Dermis microvascular lymphatic vessel endothelial cell (primary cell): ENCODE data around the gene OST4. TPM values are rescaled to one million over a fixed set of nuclear protein-coding genes. Genes with fewer than 3 reads are reported as not detected.

Source experiments
- DNase-seq, 2 donors: peaks; one replicate each; pipeline versions ENCODE4 v3.0.0 to v3.0.0-alpha.2; 2010; ENCODE audit warnings: low read depth in 2 of 2
- total RNA-seq: library from RNA; depleted of rRNA; stranded (reverse); fragments of >200 nt; gene quantifications from 2 replicates; pipeline ENCODE4 v1.2.1, GENCODE V29; 2014

Gene OST4
- total RNA-seq, 1 donor from 2014 or later: 418 TPM

DNA sequence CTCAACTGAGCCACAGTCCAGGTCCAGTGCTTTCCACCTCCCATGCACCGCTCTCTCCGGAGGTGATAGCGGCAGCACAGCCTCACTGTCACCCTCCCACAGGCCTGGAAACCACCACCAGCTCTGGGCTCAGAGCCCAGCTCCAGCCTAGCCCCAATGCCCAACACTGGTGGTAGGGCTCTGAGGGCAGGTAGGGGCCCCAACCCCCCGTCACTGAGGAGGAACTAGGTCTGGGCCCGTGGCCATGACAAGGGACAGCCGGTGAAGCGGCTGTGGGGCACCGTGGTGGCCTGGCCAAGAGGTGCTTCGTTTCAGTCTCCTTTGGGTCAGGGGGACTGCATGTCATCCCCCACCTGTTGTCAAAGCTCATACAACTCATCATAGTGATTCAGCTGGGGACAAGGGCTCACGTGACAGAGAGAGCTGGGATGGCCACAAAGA, 44.2 kb downstream of the OST4 start:
- DNase-seq: no peak

DNA sequence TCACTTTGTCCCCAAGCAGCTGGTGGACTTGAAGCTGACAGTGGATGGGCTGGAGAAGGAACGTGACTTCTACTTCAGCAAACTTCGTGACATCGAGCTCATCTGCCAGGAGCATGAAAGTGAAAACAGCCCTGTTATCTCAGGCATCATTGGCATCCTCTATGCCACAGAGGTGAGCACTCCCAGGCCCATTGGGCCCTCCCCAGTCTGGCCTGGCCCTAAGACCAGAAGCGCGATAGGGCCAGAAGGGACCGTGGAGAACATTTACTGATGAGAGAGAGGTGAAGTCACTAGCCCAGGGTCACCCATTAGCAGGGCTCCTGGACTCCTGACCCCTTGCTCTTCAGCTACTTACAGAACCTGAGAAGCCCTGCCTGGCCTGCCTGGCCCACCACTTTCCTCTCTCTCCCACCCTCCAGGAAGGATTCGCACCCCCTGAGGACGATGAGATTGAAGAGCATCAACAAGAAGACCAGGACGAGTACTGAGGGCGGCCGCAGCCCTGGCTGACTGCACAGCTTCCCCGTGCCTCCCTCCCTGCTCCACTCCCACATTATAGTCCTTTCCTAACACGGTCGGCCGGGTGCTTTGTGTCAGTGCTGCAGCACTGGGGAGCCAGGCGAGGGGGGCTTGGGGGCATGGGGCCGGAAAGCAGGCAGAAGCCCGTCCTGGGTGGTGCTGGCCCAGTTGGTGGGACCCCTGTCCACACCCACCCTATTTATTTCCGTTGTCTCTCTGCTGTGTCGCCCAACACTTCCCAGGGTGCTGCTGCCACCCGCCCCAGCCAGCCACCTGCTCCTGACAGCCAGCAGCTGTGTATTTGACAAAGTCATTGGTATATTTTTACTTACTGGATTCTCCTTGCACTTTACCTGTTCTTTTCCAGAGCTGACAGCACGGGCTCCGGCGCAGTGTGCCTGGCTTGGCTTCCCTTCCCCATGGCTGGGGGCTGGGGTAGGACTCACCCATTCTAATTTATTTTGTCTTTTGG, 45.3 kb downstream of the OST4 start:
- DNase-seq: no peak

DNA sequence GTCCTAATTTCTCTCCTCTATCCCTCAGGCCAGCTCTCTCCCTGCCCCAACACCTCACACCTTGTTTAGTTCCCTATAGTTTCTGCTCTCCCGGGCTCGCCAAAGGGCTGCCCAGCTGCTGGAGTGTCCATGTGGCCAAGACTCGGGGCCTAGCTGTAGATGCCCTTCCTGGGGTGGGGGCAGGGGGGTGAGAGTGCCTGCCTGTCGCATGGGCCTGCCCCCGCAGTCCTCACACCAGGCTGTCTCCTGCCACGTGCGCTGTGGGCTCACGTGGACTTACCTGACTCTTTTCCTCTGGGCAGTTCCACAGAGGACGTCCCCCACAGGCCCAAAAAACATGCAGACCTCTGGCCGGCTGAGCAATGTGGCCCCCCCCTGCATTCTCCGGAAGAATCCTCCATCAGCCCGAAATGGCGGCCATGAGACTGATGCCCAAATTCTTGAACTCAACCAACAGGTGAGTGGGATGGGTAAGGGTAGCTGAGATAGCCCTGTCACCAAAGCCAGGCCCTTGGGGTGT, 46.1 kb downstream of the OST4 start:
- no peak for DNase-seq

DNA sequence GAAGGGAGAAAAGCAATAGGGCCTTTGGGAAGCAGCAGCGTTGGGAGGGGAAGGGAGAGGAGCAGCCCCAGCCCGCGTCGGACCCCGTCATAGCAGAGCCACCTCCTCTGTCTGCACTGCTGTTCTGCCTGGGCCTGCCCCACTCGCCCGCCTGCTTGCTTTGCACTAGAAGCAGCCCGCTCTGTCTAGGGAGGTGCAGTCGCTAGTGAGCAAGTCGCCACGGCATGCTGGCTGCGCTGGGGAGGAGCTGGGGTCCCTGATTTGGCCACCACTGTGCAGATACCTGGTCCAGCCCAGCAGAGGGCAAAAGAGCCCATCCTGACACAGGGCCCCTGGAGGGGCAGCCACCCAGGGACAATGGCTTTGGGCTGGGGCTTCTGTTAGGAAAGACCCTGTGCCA, 46.6 kb downstream of the OST4 start:
- no peak for DNase-seq

DNA sequence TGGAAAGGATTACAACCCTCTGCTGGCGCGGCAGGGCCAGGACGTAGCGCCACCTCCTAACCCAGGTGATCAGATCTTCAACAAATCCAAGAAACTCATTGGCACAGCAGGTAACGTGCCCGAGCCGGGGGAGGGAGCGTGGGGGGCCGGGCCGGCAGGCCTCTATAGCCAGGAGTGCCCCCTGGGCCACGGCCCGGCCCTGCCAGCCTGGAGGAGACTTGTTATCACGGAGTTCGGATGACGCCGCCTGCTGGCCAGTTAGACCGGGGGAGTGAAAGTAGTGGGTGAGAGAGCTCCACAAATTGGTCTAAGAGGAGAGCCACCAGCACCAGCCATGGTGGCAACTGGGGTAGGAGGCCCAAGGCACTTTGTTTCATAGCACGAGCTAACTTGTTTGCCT, 47.3 kb downstream of the OST4 start:
- no peak for DNase-seq

DNA sequence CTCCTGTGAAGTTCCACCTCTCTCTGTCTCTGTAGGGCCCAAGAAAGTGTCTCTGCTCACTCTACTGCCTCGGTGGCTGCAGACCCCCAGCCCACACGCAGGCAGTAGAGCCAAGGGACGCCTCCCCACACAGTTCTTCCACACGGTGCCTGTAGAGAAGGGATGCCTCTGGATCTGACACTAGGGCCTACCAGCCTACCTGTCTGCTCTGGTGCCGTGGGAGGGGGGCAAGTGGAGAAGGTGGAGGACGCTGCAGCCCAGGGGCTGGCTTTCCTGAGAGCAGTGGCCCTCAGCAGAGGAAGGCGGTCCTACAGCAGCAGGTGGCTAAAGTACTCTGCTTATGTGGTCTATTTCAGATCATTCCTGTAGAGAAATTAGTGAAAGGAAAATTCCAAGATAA, 47.7 kb downstream of the OST4 start:
- no peak for DNase-seq

DNA sequence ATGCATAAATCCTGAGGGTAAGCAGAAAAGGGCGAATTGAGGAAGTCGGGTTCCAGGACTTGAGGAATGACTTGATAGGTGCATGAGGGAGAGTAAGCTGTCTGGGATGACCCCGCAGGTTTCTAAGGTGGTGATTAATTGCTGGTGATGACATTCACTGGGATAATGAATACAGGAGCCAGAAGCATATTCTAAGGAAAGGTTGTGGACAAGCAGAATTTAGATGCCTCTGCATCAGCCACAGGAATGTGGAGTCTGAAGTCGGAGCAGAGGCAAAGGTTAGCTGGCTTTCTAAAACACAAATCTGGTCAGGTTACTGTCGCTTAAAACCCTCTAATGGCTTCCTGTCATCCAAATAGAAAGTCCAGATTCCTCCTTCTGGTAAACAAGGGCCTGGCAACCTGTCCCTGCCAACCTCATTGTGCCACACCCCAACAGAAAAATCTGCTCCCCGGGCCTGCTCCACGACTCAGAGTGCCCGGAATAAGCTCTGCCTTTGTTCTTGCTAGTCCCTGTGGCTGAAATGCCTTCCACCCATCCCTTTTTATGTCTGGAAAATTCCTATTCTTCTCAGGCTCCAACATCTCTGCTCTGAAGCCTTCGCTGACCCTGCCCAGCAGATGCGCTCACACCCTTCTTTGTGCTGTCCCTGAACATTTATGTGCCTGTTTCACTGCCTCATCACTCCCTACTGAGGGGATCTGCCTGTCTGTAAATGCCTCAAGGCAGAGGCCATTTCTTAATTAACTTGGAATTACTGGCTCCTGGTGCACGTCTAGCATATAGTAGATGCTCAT, 50.0 kb downstream of the OST4 start:
- no peak for DNase-seq

Other genes starting within 250 kb of the OST4 start
- gene DPYSL5, start 223.5 kb downstream of the OST4 start, total RNA-seq: under 0.01 TPM in 1 of 2 replicates, not detected in the other
- gene MAPRE3, start 101.0 kb downstream of the OST4 start, total RNA-seq: 0.64 and 2.0 TPM in 2 replicates
- gene TMEM214, start 38.7 kb downstream of the OST4 start, total RNA-seq: 14.4 and 28.3 TPM in 2 replicates
- gene AGBL5, start 20.0 kb downstream of the OST4 start, total RNA-seq: 16.2 and 18.1 TPM in 2 replicates
- gene EMILIN1, start 7.0 kb upstream of the OST4 start, total RNA-seq: 21.3 and 37.0 TPM in 2 replicates
- 3.0 and 3.2 TPM in 2 replicates for gene KHK, start 15.1 kb upstream of the OST4 start, total RNA-seq
- gene CGREF1, start 47.5 kb upstream of the OST4 start, total RNA-seq: 2.8 and 5.1 TPM in 2 replicates
- gene ABHD1, start 52.2 kb upstream of the OST4 start, total RNA-seq: under 0.01 TPM in 1 of 2 replicates, not detected in the other
- gene PREB, start 63.0 kb upstream of the OST4 start, total RNA-seq: 25.7 and 34.4 TPM in 2 replicates
- not detected in 2 replicates for gene PRR30, start 67.8 kb upstream of the OST4 start, total RNA-seq
- gene TCF23, start 77.3 kb upstream of the OST4 start, total RNA-seq: not detected in 2 replicates
- 103 and 105 TPM in 2 replicates for gene ATRAID, start 140.4 kb upstream of the OST4 start, total RNA-seq
- 19.5 and 23.4 TPM in 2 replicates for gene SLC5A6, start 140.6 kb upstream of the OST4 start, total RNA-seq
- gene CAD, start 145.7 kb upstream of the OST4 start, total RNA-seq: 30.2 and 34.5 TPM in 2 replicates
- gene SLC30A3, start 191.4 kb upstream of the OST4 start, total RNA-seq: 6.3 and 15.0 TPM in 2 replicates
- 0.39 and 1.0 TPM in 2 replicates for gene DNAJC5G, start 203.8 kb upstream of the OST4 start, total RNA-seq
- gene TRIM54, start 210.8 kb upstream of the OST4 start, total RNA-seq: 0.26 and 0.51 TPM in 2 replicates
- 0.13 and 0.51 TPM in 2 replicates for gene UCN, start 236.8 kb upstream of the OST4 start, total RNA-seq